Measurements from ENCODE around the gene PARL. TPM values are rescaled to one million over a fixed set of nuclear protein-coding genes. Genes with fewer than 3 reads are reported as not detected.

PARL gene
- total and polyA plus RNA-seq, 2 donors (not counting 1 experiment from before 2014, with no cell fraction given): 30.2 to 55.9 TPM

- no peak for DNase-seq (ENCODE audit: low read depth in 2 of 2)
- Histone ChIP-seq H3K27me3 (ENCODE audit: control insufficient read depth, insufficient read depth, low read length) (no peaks in the 10 kb centered on the region), H3K36me3 (ENCODE audit: control insufficient read depth, insufficient read depth, low read length) (peaks cover 11% of the 10 kb centered on the region), H3K9me3 (ENCODE audit: control insufficient read depth, insufficient read depth, low read depth, low read length) (no peaks in the 10 kb centered on the region), H2AFZ (ENCODE audit: low read length) (no peak overlapping the region), H3K4me1 (ENCODE audit: control insufficient read depth, extremely low read depth, insufficient read depth, low read length) (no peaks in the 10 kb centered on the region), H4K20me1 (ENCODE audit: control insufficient read depth, extremely low read depth, insufficient read depth, low read length) (no peaks in the 10 kb centered on the region), H3K4me2 (ENCODE audit: extremely low read depth, insufficient read depth, low read length) (no peak overlapping the region), H3K79me2 (ENCODE audit: control insufficient read depth, insufficient read depth, low read length) (no peaks in the 10 kb centered on the region), H3K4me3 (replicated peaks in 1 of 4; ENCODE audit: control extremely low read depth in 1 of 4, insufficient read depth in 1 of 4, low read depth in 3 of 4, low read length in 4 of 4) (no peak overlapping the region), H3K27ac (ENCODE audit: insufficient read depth, low read length) (no peak overlapping the region), H3K9ac (ENCODE audit: insufficient read depth, low read length) (no peak overlapping the region)
- TF ChIP-seq, protein P1, sequence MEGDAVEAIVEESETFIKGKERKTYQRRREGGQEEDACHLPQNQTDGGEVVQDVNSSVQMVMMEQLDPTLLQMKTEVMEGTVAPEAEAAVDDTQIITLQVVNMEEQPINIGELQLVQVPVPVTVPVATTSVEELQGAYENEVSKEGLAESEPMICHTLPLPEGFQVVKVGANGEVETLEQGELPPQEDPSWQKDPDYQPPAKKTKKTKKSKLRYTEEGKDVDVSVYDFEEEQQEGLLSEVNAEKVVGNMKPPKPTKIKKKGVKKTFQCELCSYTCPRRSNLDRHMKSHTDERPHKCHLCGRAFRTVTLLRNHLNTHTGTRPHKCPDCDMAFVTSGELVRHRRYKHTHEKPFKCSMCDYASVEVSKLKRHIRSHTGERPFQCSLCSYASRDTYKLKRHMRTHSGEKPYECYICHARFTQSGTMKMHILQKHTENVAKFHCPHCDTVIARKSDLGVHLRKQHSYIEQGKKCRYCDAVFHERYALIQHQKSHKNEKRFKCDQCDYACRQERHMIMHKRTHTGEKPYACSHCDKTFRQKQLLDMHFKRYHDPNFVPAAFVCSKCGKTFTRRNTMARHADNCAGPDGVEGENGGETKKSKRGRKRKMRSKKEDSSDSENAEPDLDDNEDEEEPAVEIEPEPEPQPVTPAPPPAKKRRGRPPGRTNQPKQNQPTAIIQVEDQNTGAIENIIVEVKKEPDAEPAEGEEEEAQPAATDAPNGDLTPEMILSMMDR (conservative IDR thresholded peaks at IDR 0.05 in 1 of 2, IDR thresholded peaks at IDR 0.05 in 1 of 2; ENCODE audit: low read depth in 1 of 2, low read length in 2 of 2): no peak
- TF ChIP-seq EZH2 (IDR thresholded peaks at IDR 0.05; ENCODE audit: low read length, missing control alignments): no peak
These were observed 54.5 kb downstream of the PARL start for GRCh38 chr3:183830187-183830586.

GRCh38 chr3:183829466-183829865 lies 55.2 kb downstream of the PARL start:
- no peak overlapping the region for H3K9ac ChIP-seq (ENCODE audit: insufficient read depth, low read length)
- H3K4me2 ChIP-seq (ENCODE audit: extremely low read depth, insufficient read depth, low read length): no peak overlapping the region
- H3K4me1 ChIP-seq (ENCODE audit: control insufficient read depth, extremely low read depth, insufficient read depth, low read length): peaks cover 2% of the 10 kb centered on the region
- H2AFZ ChIP-seq (ENCODE audit: low read length): no peak overlapping the region
- H3K4me3 ChIP-seq (replicated peaks in 1 of 4; ENCODE audit: control extremely low read depth in 1 of 4, insufficient read depth in 1 of 4, low read depth in 3 of 4, low read length in 4 of 4): no peak overlapping the region
- H3K36me3 ChIP-seq (ENCODE audit: control insufficient read depth, insufficient read depth, low read length): peaks cover 11% of the 10 kb centered on the region
- H4K20me1 ChIP-seq (ENCODE audit: control insufficient read depth, extremely low read depth, insufficient read depth, low read length): no peaks in the 10 kb centered on the region
- H3K27ac ChIP-seq (ENCODE audit: insufficient read depth, low read length): no peak overlapping the region
- H3K79me2 ChIP-seq (ENCODE audit: control insufficient read depth, insufficient read depth, low read length): no peaks in the 10 kb centered on the region
- no peaks in the 10 kb centered on the region for H3K9me3 ChIP-seq (ENCODE audit: control insufficient read depth, insufficient read depth, low read depth, low read length)
- no peak for DNase-seq (ENCODE audit: low read depth in 2 of 2)
- H3K27me3 ChIP-seq (ENCODE audit: control insufficient read depth, insufficient read depth, low read length): no peaks in the 10 kb centered on the region
- TF ChIP-seq, protein P1 (conservative IDR thresholded peaks at IDR 0.05 in 1 of 2, IDR thresholded peaks at IDR 0.05 in 1 of 2; ENCODE audit: low read depth in 1 of 2, low read length in 2 of 2): no peak
- no peak for TF ChIP-seq EZH2 (IDR thresholded peaks at IDR 0.05; ENCODE audit: low read length, missing control alignments)

- Histone ChIP-seq H3K27me3 (ENCODE audit: control insufficient read depth, insufficient read depth, low read length) (no peaks in the 10 kb centered on the region), H3K79me2 (ENCODE audit: control insufficient read depth, insufficient read depth, low read length) (no peaks in the 10 kb centered on the region), H3K36me3 (ENCODE audit: control insufficient read depth, insufficient read depth, low read length) (peaks cover 8% of the 10 kb centered on the region), H2AFZ (ENCODE audit: low read length) (no peak overlapping the region), H3K9me3 (ENCODE audit: control insufficient read depth, insufficient read depth, low read depth, low read length) (no peaks in the 10 kb centered on the region), H3K27ac (ENCODE audit: insufficient read depth, low read length) (no peak overlapping the region), H3K9ac (ENCODE audit: insufficient read depth, low read length) (no peak overlapping the region), H3K4me2 (ENCODE audit: extremely low read depth, insufficient read depth, low read length) (no peak overlapping the region), H3K4me1 (ENCODE audit: control insufficient read depth, extremely low read depth, insufficient read depth, low read length) (peaks cover 4% of the 10 kb centered on the region), H3K4me3 (replicated peaks in 1 of 4; ENCODE audit: control extremely low read depth in 1 of 4, insufficient read depth in 1 of 4, low read depth in 3 of 4, low read length in 4 of 4) (no peak overlapping the region), H4K20me1 (ENCODE audit: control insufficient read depth, extremely low read depth, insufficient read depth, low read length) (no peaks in the 10 kb centered on the region)
- no peak for TF ChIP-seq EZH2 (IDR thresholded peaks at IDR 0.05; ENCODE audit: low read length, missing control alignments)
- TF ChIP-seq, protein P1 (conservative IDR thresholded peaks at IDR 0.05 in 1 of 2, IDR thresholded peaks at IDR 0.05 in 1 of 2; ENCODE audit: low read depth in 1 of 2, low read length in 2 of 2): no peak
- no peak for DNase-seq (ENCODE audit: low read depth in 2 of 2)
These were observed 56.2 kb downstream of the PARL start for GRCh38 chr3:183828538-183828870.
